Medulla oblongata (tissue), 1 donor: Measurements from ENCODE around the gene CROCC.
A peak's percentile ranks its signal among the peaks of the same experiment; 100 is the strongest.

Source experiments
- DNase-seq: peaks from one replicate; pipeline ENCODE4 v3.0.0-alpha.2; 2015; ENCODE audit errors: extremely low spot score

CROCC gene

GRCh38 chr1:16983649-16984048 is 61.9 kb downstream of the CROCC start:
- DNase-seq, result no peak

- DNase-seq, result peak; percentile 6
Measured at GRCh38 chr1:16984717-16985116, 63.0 kb downstream of the CROCC start.

GRCh38 chr1:16986113-16986512 is 64.4 kb downstream of the CROCC start:
- no peak for DNase-seq

GRCh38 chr1:16986560-16986959 is 64.8 kb downstream of the CROCC start:
- DNase-seq, result no peak

- no peak for DNase-seq
Measured at GRCh38 chr1:16986962-16987361, 65.2 kb downstream of the CROCC start.

GRCh38 chr1:16988210-16988609 is 66.5 kb downstream of the CROCC start:
- DNase-seq, result no peak

GRCh38 chr1:16989676-16990391 is 68.1 kb downstream of the CROCC start:
- no peak for DNase-seq

- no peak for DNase-seq
Measured at GRCh38 chr1:16991571-16991970, 69.8 kb downstream of the CROCC start.

- no peak for DNase-seq
Measured at GRCh38 chr1:16992102-16992501, 70.4 kb downstream of the CROCC start.

GRCh38 chr1:16992675-16993074 is 70.9 kb downstream of the CROCC start:
- no peak for DNase-seq

- DNase-seq, result no peak
Measured at GRCh38 chr1:16993521-16994038, 71.8 kb downstream of the CROCC start.

GRCh38 chr1:16996845-16997244 is 75.1 kb downstream of the CROCC start:
- DNase-seq, result no peak

GRCh38 chr1:16998589-16998988 is 76.9 kb downstream of the CROCC start:
- no peak for DNase-seq

- no peak for DNase-seq
Measured at GRCh38 chr1:16999863-17000262, 78.1 kb downstream of the CROCC start.

- DNase-seq, result no peak
Measured at GRCh38 chr1:17001760-17002523, 80.2 kb downstream of the CROCC start.

GRCh38 chr1:17002524-17002902 is 80.8 kb downstream of the CROCC start:
- no peak for DNase-seq

GRCh38 chr1:17004466-17005364 is 83.0 kb downstream of the CROCC start:
- no peak for DNase-seq

- DNase-seq, result no peak
Measured at GRCh38 chr1:17005365-17005740, 83.6 kb downstream of the CROCC start.

GRCh38 chr1:17007121-17007520 is 85.4 kb downstream of the CROCC start:
- DNase-seq, result no peak

- no peak for DNase-seq
Measured at GRCh38 chr1:17008208-17008855, 86.6 kb downstream of the CROCC start.

- DNase-seq, result no peak
Measured at GRCh38 chr1:17009706-17010105, 88.0 kb downstream of the CROCC start.

- DNase-seq, result no peak
Measured at GRCh38 chr1:17011092-17011438, 89.3 kb downstream of the CROCC start.
